Panc1 (cell line): ENCODE results near the gene IFI27L2. TPM values are rescaled to one million over a fixed set of nuclear protein-coding genes. Genes with fewer than 3 reads are reported as not detected.

Experiments used
- ATAC-seq: fragments of 200-7000 bp; cut with Tn5 transposase; 2 replicates; pipeline ENCODE4 v1.9.1; 2020; ENCODE audit warnings: mild to moderate bottlenecking, moderate library complexity
- BruUV-seq: library from RNA; stranded (reverse); fragments of 400-500 nt; replicated peaks from 2 replicates; lab custom pipeline; 2021; lab: Mats Ljungman, UMichigan
- CTCF ChIA-PET: fragments of 300-600 bp; sonication (Branson Sonifier 250); formaldehyde crosslinking; loops from one replicate; lab custom pipeline; 2022; ENCODE audit warnings: antibody characterized with exemption; lab: Charles Lee
- POLR2A ChIA-PET: fragments of 300-600 bp; sonication (Branson Sonifier 250); formaldehyde crosslinking; loops from one replicate; lab custom pipeline; 2022; ENCODE audit warnings: antibody characterized with exemption; lab: Charles Lee
- DNase-seq: peaks from one replicate; pipeline ENCODE4 v3.0.0-alpha.2; 2010; ENCODE audit warnings: low read depth, low spot score
- H3K27ac ChIP-seq: 2 replicates; pipeline ENCODE4 v1.5.1; 2011; ENCODE audit warnings: mild to moderate bottlenecking, low read length, inconsistent platforms
- H3K27me3 ChIP-seq: fragments of 200-500 bp; sonication (Bioruptor generic); 2 replicates; pipeline ENCODE4 v1.6.0; 2014; ENCODE audit warnings: low read length, inconsistent platforms; ENCODE audit not compliant: control insufficient read depth, insufficient read depth
- H3K36me3 ChIP-seq: fragments of 200-500 bp; sonication (Bioruptor generic); 2 replicates; pipeline ENCODE4 v1.5.1; 2014; ENCODE audit warnings: inconsistent platforms, mild to moderate bottlenecking, low read length, moderate library complexity; ENCODE audit not compliant: control insufficient read depth, insufficient read depth
- H3K4me1 ChIP-seq: 2 replicates; pipeline ENCODE4 v1.5.1; 2011; ENCODE audit warnings: inconsistent platforms, mild to moderate bottlenecking, low read length, moderate library complexity; ENCODE audit not compliant: control insufficient read depth, insufficient read depth
- H3K4me3 ChIP-seq, 2 experiments: 2 replicates each; pipeline ENCODE4 v1.5.1; 2011 to 2012; ENCODE audit warnings: low read depth in 2 of 2, low read length in 2 of 2, mild to moderate bottlenecking in 2 of 2, inconsistent platforms in 1 of 2, moderate library complexity in 1 of 2
- H3K9me3 ChIP-seq: fragments of 200-500 bp; sonication (Bioruptor generic); 2 replicates; pipeline ENCODE4 v1.5.1; 2014; ENCODE audit warnings: low read depth, mild to moderate bottlenecking, inconsistent platforms, low read length, moderate library complexity; ENCODE audit not compliant: control insufficient read depth, insufficient read depth
- CTCF ChIP-seq: fragments of 450-650 bp; IDR thresholded peaks from 2 replicates; pipeline ENCODE4 v1.5.1; 2017; ENCODE audit warnings: mild to moderate bottlenecking
- POLR2AphosphoS5 ChIP-seq: IDR thresholded peaks from 2 replicates; pipeline ENCODE4 v1.6.1; 2012; ENCODE audit warnings: mild to moderate bottlenecking, low read depth, low read length, moderate library complexity
- REST ChIP-seq, 2 experiments: IDR thresholded peaks; 2 replicates each; pipeline ENCODE4 v1.6.1; 2011 to 2012; ENCODE audit warnings: low read depth in 2 of 2, control low read depth in 1 of 2, low read length in 1 of 2, mild to moderate bottlenecking in 1 of 2, moderate library complexity in 1 of 2; ENCODE audit not compliant: insufficient read depth in 1 of 2
- SIN3A ChIP-seq: IDR thresholded peaks from 2 replicates; pipeline ENCODE4 v1.6.1; 2012; ENCODE audit warnings: low read depth, mild to moderate bottlenecking, low read length, moderate library complexity, borderline replicate concordance; ENCODE audit not compliant: insufficient read depth
- TCF7L2 ChIP-seq: IDR thresholded peaks from 2 replicates; pipeline ENCODE4 v1.6.1; 2011; ENCODE audit warnings: mild to moderate bottlenecking, low read depth, low read length, inconsistent platforms
- in situ Hi-C: cut with HindIII; loops from 2 replicates; pipeline ENCODE4 v1.10.0; 2016; ENCODE audit warnings: low sequenced_read_pairs, low pct_unique_long_range_greater_than_20kb
- intact Hi-C: fragments of 100-400 bp; cut with micrococcal nuclease; formaldehyde crosslinking; loops from one replicate; pipeline ENCODE4 v1.10.0; 2022; ENCODE audit not compliant: unreplicated experiment
- total RNA-seq: library from RNA; stranded (reverse); gene quantifications from one replicate; pipeline ENCODE4 v1.2.1, GENCODE V29; 2021; ENCODE audit not compliant: unreplicated experiment

Gene IFI27L2
- total RNA-seq, 1 experiment from 2014 or later: 13.2 TPM

GRCh38 chr14:94161058-94161457, 31.7 kb upstream of the IFI27L2 start:
- intact Hi-C loops (no loop called here), in situ Hi-C loops (no loop called here)
- H3K27ac ChIP-seq: no peak overlapping the region
- BruUV-seq: no TSS peak
- no peaks in the 10 kb centered on the region for H3K4me1 ChIP-seq
- peaks cover 4% of the 10 kb centered on the region; the same call in 1 of the 2 replicates for H3K27me3 ChIP-seq
- CTCF ChIA-PET: no interaction called here
- POLR2A ChIA-PET: no interaction called here
- TF ChIP-seq SIN3A (no peak), TCF7L2 (no peak), CTCF (no peak), POLR2AphosphoS5 (no peak), REST (IDR thresholded peaks at IDR 0.05; ENCODE audit: insufficient read depth in 1 of 2, low read depth in 2 of 2, low read length in 1 of 2) (no peak)
- H3K4me3 ChIP-seq: no peak overlapping the region
- no peaks in the 10 kb centered on the region for H3K9me3 ChIP-seq
- H3K36me3 ChIP-seq: no peaks in the 10 kb centered on the region
- ATAC-seq (no peak), DNase-seq (no peak)

- H3K9me3 ChIP-seq: no peaks in the 10 kb centered on the region
- H3K27me3 ChIP-seq: peaks cover 4% of the 10 kb centered on the region; the same call in 1 of the 2 replicates
- no peak for TF ChIP-seq TCF7L2
- no peak for TF ChIP-seq SIN3A
- no peak for TF ChIP-seq REST (IDR thresholded peaks at IDR 0.05; ENCODE audit: insufficient read depth in 1 of 2, low read depth in 2 of 2, low read length in 1 of 2)
- TF ChIP-seq POLR2AphosphoS5: no peak
- TF ChIP-seq CTCF: no peak
- POLR2A ChIA-PET: no interaction called here
- CTCF ChIA-PET: no interaction called here
- H3K36me3 ChIP-seq: no peaks in the 10 kb centered on the region
- H3K4me1 ChIP-seq: no peaks in the 10 kb centered on the region
- H3K4me3 ChIP-seq: no peak overlapping the region
- intact Hi-C loops: no loop called here
- no TSS peak for BruUV-seq
- DNase-seq (no peak), ATAC-seq (no peak)
- no peak overlapping the region for H3K27ac ChIP-seq
- in situ Hi-C loops: no loop called here
These were observed 29.0 kb upstream of the IFI27L2 start for GRCh38 chr14:94158239-94158883.
